GM18858 (cell line): Measurements from ENCODE around the gene TMA7.

Experiments
- ATAC-seq: cut with Tn5 transposase; IDR thresholded peaks from one replicate; pipeline ENCODE4 v1.9.1; 2021; ENCODE audit not compliant: unreplicated experiment

Gene TMA7

DNA sequence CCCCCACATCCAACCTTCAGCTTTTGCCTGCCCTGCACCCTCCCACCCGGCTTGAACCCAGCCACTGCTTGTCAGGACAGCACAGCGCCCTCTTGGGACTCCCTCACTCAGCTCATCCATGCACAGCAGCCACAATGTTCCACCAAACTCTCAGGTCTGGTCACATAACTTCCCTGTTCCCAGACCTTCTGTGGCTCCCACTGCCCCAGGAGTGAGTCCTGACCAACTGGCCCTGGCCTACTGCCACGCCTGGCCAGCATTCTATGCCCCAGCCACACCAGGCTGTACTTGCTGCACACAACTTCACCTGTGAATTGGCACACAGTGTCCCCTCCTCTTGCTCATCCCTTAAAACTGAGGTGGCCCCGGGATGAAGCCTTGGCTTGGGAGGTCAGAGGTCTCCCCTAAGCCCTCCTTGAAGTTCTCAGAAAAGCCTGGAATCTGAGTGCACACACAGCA, 31.2 kb upstream of the TMA7 start:
- no peak for ATAC-seq

DNA sequence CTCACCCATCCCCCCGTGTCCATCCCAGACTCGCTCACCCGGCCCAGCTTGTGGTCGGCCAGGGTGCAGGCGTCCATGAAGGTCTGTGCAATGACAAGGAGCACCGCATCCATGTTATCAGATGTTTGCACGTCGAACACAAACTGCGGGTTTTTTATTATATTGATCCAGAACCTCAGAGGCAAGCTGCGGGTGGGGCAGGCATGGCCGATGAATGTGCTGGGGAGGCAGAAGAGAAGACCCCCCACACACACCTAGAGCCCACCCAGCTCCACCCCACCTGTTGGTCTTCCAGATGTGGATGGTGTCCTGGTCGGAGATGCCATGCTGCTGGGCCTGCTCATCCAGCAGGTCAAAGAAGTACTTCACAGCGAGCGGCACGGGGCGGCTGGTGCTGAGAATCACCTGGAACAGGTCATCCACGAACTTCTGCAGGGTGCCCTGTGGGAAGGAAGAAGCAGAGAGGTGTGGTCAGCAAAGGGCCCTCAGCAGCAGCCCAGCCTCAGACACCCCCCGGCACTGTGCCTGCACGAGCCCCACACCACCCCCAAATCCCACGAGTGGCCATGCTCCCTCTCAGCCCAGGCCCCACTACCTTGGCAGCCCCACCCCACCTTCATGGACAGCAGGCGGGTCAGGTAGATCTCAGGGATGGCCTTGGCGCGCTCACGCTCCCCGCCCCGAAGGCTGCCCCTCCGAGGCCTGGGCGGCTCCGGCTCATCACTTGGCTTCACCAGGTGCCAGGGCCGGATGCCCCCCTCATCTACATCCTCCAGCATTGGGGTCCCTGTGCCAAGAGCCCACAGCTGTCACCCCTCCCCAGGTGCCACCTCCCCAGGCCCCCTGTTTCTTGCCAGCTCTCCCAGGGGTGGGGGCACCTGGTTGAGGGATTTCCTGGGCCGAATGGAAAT, 30.5 kb upstream of the TMA7 start:
- ATAC-seq = no peak

- no peak for ATAC-seq
Measured at GRCh38 chr3:48410205-48411040, 29.6 kb upstream of the TMA7 start.

- ATAC-seq = no peak
Measured at GRCh38 chr3:48411041-48411588, 28.9 kb upstream of the TMA7 start.

GRCh38 chr3:48411606-48412374, 28.3 kb upstream of the TMA7 start:
- no peak for ATAC-seq

DNA sequence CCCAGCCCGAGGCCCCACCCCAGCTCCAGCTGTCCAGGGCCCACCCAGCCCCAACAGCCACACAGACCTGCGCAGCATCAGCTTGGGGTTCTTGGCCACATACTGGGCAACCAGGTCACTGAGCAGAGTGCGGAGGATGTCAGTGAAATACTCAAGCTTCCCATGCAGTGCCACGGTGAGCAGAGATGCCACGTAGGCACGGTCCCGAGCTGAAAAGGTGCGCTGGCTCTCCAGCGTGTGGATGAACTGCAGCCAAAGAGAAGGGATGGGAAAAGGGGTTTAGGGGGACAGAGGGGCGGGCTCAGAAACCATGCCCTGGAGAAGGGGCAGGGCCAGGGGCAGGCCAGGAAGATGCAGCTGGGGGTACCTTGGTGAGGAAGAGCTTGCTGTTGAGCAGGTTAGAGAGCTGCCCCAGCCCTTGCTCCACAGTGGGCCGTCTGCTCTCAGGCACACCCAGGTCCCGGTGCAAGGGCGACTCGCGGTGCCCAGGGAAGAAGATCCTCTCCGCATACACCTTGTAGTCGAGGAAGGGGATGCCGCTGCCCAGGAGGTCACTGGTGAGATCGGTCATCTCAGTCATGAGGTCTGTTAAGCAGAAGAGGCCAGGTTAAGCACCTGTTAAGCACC, 27.6 kb upstream of the TMA7 start:
- ATAC-seq = no peak

GRCh38 chr3:48413086-48413485, 27.0 kb upstream of the TMA7 start:
- ATAC-seq = no peak

- ATAC-seq = no peak
Measured at GRCh38 chr3:48413611-48414010, 26.4 kb upstream of the TMA7 start.

DNA sequence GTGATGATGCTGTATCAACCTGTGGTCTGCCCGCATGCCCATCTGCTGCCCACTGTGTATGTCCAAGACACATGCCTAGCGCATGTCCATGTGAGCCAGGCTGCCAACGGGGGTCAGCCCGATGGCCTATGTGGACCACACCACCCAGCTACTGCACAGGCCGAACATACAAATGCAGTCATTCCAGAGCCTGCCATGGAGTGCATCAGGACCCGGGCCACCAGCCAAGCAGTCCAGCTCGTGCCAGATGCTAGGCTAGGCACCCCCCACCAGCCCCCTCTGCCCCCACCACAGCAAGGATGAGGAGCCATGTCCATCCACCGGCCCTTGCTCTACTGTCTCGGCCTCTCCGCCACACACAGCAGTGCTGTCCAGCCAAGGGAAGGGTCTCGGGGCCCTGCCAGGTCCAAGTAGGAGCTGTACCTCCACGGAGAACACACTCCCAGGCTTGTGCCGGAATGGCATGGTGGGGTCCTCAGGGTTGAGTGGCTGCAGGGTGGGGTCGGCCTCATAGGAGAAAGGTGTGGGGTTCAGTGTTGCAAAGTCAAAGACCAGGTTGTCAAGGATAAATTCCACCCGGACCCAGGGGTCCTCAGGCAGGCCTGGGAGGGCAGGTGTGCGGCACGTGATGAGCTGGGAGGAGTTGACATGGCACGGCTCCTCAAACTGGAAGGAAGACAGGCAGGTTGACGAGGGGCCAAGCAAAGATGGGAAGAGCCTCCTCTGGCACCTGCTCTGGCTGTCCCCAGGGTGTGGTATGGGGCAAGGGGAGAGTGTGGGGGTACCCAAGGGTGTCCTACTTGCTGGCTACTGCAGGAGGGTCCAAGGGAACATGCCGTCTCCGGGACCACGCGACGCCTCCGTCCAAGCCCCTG, 25.4 kb upstream of the TMA7 start:
- ATAC-seq = no peak

DNA sequence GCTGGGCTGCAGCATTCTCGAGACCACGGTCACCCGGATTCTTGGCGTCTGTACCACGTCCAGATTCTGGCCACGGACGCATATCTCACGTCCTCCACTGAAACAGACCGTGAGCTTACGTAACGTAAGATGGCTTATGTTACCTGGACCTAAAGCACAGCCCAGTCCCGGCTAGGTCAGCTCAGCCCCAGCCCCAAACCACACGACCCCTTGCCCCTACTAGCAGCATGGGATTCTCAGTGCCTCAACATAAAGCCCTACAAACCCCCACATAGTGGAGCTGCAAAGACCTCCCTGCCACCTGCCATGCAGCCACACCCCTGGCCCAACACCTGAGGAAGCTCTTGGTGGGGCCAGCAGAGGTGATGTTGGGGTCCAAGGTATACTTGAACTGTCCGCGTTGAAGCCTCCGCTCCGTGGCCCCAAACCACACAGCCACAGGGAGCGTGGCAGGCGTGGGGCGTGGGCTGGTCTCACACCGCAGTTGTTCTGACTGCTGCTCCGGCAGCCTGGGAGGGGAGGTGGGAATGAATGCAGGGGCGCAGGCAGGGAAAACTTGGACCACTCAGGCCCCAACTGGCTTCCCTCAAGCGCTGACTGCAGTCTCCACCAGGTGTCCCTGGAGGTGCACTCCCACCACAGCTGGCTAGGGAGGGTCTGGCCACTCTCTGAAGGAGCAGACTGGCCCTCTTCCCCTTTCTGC, 24.7 kb upstream of the TMA7 start:
- ATAC-seq = no peak

- no peak for ATAC-seq
Measured at GRCh38 chr3:48416091-48416505, 24.0 kb upstream of the TMA7 start.

- no peak for ATAC-seq
Measured at GRCh38 chr3:48416546-48416945, 23.5 kb upstream of the TMA7 start.

DNA sequence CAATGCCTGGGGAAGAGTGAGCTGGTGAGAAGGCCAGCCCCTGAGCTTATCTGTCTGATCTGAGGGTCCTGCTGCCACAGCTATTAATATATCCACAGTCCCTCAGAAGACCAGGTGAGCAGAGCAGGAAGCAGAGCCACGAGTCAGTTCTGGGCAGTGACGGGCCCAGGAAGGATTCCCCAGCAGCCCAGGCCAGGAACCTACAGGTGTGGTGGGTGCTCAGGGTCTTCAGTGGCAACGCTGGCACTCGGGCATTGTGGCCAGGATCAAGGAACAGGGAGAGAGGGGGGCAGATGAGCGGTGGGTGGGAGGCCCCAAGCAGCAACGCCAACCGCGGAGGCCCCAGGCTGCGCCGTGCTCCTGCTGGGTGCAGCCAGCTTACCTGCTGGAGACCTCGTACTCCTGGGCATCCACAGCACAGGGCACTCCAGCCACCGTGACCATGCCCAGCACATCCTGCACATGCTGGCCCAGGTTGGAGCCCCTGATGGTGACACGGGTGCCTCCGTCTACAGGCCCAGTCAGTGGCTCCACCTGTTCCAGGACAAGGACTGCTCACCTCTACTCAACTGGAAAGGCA, 22.4 kb upstream of the TMA7 start:
- no peak for ATAC-seq

- ATAC-seq = no peak
Measured at GRCh38 chr3:48418140-48418539, 21.9 kb upstream of the TMA7 start.

GRCh38 chr3:48418651-48419050, 21.4 kb upstream of the TMA7 start:
- no peak for ATAC-seq

- ATAC-seq = no peak
Measured at GRCh38 chr3:48419149-48419548, 20.9 kb upstream of the TMA7 start.

DNA sequence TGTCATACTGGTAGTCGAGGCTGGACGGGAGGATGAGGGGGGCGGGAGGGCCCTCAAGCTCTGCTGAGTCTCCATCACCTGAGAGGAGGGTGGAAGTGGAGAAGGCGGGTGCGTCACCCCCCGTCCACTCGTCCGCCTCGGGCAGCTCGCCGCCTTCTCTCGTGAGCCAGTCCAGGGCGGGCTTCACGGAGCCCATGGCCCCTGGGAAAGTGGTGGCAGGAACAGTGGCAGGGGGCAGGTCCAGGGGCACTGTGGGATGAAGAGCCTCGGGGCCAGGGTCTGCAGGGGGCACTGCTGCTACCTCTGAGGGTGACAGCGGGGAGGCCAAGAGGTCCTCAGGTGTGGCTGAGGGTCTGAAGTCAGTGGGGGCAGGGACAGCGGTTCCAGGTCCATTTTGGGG, 20.5 kb upstream of the TMA7 start:
- ATAC-seq = no peak

GRCh38 chr3:48420561-48420960, 19.5 kb upstream of the TMA7 start:
- no peak for ATAC-seq

DNA sequence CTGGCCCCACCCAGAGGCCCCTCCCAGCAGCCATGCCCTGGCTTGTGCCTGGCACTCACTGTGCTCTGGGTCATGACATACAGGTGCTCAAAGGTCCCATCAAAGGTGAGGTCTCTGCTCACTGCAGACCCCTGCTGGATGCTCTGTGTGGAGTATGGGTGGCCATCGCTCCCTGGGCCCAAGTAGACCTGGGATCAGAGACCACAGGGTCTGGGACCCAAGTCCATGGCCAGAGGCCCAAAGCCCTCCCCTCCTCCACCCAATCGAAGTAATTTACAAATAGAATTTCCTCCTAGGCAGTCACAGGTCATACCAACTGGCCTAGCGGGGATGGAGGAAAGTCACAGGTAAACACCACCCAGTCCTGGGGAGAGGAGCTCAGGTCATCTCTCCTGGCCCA, 17.8 kb upstream of the TMA7 start:
- ATAC-seq = no peak
